Measurements from ENCODE around the gene NAP1L5.

NAP1L5 gene

GRCh38 chr4:88745175-88745574 lies 47.5 kb upstream of the NAP1L5 start:
- TF ChIP-seq, protein P1, sequence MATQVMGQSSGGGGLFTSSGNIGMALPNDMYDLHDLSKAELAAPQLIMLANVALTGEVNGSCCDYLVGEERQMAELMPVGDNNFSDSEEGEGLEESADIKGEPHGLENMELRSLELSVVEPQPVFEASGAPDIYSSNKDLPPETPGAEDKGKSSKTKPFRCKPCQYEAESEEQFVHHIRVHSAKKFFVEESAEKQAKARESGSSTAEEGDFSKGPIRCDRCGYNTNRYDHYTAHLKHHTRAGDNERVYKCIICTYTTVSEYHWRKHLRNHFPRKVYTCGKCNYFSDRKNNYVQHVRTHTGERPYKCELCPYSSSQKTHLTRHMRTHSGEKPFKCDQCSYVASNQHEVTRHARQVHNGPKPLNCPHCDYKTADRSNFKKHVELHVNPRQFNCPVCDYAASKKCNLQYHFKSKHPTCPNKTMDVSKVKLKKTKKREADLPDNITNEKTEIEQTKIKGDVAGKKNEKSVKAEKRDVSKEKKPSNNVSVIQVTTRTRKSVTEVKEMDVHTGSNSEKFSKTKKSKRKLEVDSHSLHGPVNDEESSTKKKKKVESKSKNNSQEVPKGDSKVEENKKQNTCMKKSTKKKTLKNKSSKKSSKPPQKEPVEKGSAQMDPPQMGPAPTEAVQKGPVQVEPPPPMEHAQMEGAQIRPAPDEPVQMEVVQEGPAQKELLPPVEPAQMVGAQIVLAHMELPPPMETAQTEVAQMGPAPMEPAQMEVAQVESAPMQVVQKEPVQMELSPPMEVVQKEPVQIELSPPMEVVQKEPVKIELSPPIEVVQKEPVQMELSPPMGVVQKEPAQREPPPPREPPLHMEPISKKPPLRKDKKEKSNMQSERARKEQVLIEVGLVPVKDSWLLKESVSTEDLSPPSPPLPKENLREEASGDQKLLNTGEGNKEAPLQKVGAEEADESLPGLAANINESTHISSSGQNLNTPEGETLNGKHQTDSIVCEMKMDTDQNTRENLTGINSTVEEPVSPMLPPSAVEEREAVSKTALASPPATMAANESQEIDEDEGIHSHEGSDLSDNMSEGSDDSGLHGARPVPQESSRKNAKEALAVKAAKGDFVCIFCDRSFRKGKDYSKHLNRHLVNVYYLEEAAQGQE (IDR thresholded peaks at IDR 0.05; ENCODE audit: insufficient read depth in 1 of 2, low read depth in 2 of 2, low read length in 2 of 2) = no peak
- TF ChIP-seq FOXP2 (optimal IDR thresholded peaks at IDR 0.05; ENCODE audit: borderline replicate concordance, extremely low read depth, extremely low read length, insufficient read depth) (no peak), SIN3A (IDR thresholded peaks at IDR 0.05; ENCODE audit: borderline replicate concordance, insufficient read depth, low read length) (no peak), TAF1 (IDR thresholded peaks at IDR 0.05; ENCODE audit: borderline replicate concordance, insufficient read depth, low read length) (no peak), POLR2AphosphoS5 (IDR thresholded peaks at IDR 0.05; ENCODE audit: low read depth, low read length) (no peak)

DNA sequence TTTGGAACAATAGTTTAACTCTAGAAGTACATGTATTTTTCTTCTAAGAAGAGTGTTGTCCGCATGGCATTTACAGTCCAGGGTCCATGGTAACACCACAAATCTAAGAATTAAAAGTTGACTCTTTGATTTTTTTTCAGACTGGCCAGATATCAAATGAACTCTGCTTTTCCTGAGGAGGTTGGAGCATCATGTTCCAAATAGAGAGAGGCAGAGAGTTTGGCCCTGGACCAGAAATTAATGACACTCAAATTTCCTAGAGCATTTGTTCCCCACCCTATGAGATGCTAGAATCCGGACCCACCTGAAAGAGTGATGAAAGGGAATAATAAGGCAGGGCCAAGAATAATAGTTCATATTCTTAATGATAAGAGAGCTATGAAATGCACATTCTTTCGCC lies 47.0 kb upstream of the NAP1L5 start:
- TF ChIP-seq TAF1 (IDR thresholded peaks at IDR 0.05; ENCODE audit: borderline replicate concordance, insufficient read depth, low read length) (no peak), POLR2AphosphoS5 (IDR thresholded peaks at IDR 0.05; ENCODE audit: low read depth, low read length) (no peak), FOXP2 (optimal IDR thresholded peaks at IDR 0.05; ENCODE audit: borderline replicate concordance, extremely low read depth, extremely low read length, insufficient read depth) (no peak)
- TF ChIP-seq, protein P1 (IDR thresholded peaks at IDR 0.05; ENCODE audit: insufficient read depth in 1 of 2, low read depth in 2 of 2, low read length in 2 of 2) = no peak

- TF ChIP-seq TAF1 (IDR thresholded peaks at IDR 0.05; ENCODE audit: borderline replicate concordance, insufficient read depth, low read length) = no peak
- no peak for TF ChIP-seq FOXP2 (optimal IDR thresholded peaks at IDR 0.05; ENCODE audit: borderline replicate concordance, extremely low read depth, extremely low read length, insufficient read depth)
- no peak for TF ChIP-seq POLR2AphosphoS5 (IDR thresholded peaks at IDR 0.05; ENCODE audit: low read depth, low read length)
- no peak for TF ChIP-seq SIN3A (IDR thresholded peaks at IDR 0.05; ENCODE audit: borderline replicate concordance, insufficient read depth, low read length)
- TF ChIP-seq, protein P1 (IDR thresholded peaks at IDR 0.05; ENCODE audit: insufficient read depth in 1 of 2, low read depth in 2 of 2, low read length in 2 of 2) = no peak
Measured at GRCh38 chr4:88743696-88744095, 46.1 kb upstream of the NAP1L5 start.

DNA sequence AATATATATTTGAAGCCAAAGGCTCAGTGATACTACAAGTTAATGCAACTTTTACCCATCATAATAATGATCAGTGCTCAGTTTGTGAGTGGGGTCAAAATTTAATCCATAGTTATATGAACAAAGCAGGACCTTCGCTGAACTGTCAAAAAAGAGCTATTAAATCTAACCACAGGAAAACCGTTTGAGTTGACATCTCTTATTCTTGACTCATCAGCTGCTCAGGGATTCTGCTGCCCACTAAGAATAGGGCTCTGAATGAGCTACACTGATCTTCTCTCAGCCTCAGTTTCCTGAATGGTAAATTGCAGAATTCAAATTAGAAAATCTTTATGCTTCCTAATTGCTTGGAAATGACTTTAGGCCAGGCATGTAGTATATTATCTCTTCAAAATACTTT lies 44.9 kb upstream of the NAP1L5 start:
- TF ChIP-seq FOXP2 (optimal IDR thresholded peaks at IDR 0.05; ENCODE audit: borderline replicate concordance, extremely low read depth, extremely low read length, insufficient read depth) (no peak), SIN3A (IDR thresholded peaks at IDR 0.05; ENCODE audit: borderline replicate concordance, insufficient read depth, low read length) (no peak), POLR2AphosphoS5 (IDR thresholded peaks at IDR 0.05; ENCODE audit: low read depth, low read length) (no peak), TAF1 (IDR thresholded peaks at IDR 0.05; ENCODE audit: borderline replicate concordance, insufficient read depth, low read length) (no peak)
- TF ChIP-seq, protein P1 (IDR thresholded peaks at IDR 0.05; ENCODE audit: insufficient read depth in 1 of 2, low read depth in 2 of 2, low read length in 2 of 2) = no peak

DNA sequence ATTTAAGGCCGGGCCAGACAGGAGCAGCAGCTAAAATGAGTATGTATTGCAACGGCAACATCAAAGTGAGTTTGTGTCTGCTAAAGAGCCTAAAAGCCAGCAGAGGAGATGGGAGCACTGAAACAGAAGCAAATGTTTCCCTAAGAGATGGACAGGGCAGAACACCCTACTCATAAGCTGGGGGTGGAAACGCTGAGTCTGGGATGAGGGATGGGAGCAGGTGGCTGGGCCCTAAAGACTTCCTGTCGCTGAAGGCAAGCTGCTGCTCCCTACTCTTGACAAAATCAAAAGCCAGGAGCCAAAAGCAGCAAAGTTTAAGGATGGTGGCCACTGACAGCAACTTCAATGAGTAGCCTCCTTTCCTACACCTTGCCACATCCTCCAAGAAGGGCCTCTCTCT lies 40.6 kb upstream of the NAP1L5 start:
- TF ChIP-seq FOXP2 (optimal IDR thresholded peaks at IDR 0.05; ENCODE audit: borderline replicate concordance, extremely low read depth, extremely low read length, insufficient read depth) (no peak), POLR2AphosphoS5 (IDR thresholded peaks at IDR 0.05; ENCODE audit: low read depth, low read length) (no peak)
